NCI-H748 treated with DMSO at 0.1 percent for 48 hours (cell line): ENCODE measurements around the gene TTLL8.
"Not testable (repeated sequence)": the region's sequence is repeated elsewhere in the genome, so short reads cannot be mapped to it uniquely, and the experiment has no call there.

ENCODE experiments used
- DNase-seq: peaks from one replicate; lab custom pipeline; 2025; lab: John Stamatoyannopoulos, UW

Gene TTLL8

DNA sequence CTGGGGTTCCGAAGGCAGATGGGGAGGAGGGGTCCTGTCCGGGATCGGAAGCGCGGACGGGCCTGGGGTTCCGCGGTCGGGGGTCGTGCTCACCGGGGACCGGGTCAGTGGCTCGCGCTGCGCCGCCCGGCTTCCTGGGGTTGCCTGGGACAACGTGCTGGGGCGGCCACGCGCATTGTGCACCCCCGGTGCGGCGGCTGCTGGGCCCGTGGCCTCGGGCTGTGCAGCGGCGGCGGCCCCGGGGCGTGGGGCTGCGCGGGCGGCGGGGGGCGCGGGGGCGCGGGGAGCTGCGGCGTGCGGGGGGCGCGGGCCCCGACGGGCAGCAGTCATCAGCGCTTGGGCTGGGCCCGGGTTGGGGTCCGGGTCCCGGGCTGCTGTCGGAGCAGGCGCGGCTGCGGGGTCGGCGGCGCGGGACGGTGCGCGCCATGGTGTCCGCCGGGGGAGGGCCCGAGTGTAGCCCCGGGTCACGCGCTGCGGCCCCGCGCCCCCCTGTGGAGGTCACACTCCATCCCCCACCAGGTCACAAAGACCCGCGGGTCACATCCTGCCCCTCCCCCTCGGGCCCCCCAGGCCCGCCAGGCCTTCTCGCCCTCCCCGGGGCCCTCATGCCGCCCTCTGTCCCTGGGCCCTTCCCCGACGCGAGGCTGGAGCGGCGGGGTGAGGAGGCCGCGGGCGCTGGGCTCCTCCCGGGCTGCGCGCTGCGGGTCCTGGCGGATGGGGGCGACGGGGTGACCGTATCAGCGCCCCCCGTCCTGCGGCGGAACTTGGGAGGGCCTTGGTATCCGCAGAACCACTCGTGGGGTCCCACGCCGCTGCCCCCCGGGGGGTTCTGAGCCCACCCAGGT is at the start of gene TTLL8:
TSS of gene TTLL8 (minus strand) at position 238 of the 845 bp plus-strand sequence.
- no peak for DNase-seq

DNA sequence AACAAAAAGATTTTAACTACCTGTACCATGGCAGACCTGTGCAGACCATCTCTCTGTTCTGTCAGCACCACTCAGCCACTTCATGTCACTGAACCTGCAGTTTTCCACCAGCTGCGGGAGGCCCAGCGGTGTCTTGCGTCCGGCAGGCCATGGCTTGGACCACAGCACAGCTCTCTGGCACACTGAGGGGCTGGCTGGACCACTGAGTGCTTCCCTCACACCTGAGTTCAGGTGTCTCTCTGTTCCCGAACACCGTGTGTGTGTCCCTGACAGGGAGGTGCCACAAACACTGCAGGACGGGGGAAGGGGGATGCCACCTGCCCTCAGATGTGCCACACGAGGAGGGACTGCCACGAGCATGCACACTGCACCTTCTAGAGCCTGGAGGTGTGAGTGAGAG is 49.4 kb upstream of the TTLL8 start:
- DNase-seq = no peak

DNA sequence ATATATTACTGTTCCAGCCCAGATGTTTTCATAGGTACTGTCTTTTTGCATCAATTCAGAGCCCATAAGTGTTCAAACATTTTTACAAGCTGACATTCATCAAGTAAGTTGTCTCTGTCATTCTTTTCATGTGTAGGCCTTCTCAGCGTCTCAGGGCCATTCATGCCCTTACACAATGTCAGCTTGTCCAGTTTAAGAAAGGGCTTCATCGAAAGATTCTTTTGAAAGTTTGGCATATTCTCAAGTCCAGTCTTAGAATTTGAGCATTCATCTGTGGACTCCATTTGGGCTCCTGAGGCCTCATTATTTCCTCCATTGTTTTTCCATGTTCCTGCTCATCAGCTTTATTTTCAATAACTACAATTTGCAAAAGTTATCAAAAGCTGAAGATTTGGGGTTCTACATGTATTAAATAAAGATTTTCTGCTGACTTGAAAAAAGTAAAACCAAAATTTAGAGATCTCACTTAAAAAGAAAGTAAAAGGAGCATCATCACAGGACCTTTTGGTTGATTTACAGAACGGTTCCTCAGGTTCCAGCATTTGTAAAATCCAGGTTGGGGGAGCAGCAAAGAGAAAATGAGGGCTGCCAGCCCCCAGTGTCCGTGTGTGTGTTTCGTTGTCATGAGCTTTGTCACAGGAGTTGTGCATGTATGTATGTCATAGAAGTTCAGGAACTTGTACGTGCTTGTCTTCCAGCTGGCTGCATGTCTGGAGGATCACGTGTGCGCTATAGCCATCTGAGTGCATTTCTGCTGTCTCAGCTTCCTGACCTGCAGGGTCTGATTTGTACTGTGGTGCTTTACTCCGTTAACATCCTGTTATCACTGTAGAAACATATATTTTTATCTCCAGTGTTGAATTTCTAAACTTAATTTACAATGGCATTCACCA is 47.4 kb upstream of the TTLL8 start:
- DNase-seq = no peak

DNA sequence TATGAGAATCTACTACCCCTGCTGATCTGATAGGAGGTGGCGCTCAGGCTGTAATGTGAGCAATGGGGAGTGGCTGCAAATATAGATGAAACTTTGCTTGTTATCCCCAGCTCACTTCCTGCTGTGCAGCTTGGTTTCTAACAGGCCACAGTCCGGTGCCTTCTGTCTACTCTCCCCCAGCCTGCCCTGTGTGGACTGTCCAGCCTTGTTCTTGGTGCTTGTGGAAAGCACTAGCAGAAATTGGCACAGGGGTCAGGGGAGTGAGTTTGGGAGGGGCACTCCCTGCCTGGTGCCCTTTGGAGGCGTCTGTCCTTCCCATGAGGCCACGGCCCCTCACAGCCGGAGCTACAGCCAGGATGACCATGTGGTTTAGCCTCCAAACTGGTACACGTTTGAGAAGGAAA is 46.0 kb upstream of the TTLL8 start:
- peak; percentile 11 for DNase-seq

DNA sequence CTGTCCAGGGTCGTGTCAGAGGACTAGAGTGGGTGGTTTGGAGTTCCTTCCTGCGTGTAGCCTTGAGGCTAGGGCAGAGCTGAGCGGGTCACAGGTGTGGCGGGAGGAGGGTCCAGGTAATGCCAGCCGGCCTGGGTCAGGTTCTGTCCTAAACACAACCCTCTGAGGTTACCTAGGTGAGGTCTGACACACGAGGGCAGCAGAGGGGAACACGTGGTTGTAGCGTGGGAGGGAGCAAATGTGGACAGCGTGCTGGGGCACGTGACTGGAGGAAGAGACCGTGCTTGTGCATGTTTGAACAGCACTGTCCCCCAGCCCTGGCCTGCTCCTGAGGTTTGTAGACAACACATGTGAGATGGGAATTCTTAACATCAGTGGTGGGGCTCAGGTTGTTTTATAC is 44.8 kb upstream of the TTLL8 start:
- DNase-seq = no peak

DNA sequence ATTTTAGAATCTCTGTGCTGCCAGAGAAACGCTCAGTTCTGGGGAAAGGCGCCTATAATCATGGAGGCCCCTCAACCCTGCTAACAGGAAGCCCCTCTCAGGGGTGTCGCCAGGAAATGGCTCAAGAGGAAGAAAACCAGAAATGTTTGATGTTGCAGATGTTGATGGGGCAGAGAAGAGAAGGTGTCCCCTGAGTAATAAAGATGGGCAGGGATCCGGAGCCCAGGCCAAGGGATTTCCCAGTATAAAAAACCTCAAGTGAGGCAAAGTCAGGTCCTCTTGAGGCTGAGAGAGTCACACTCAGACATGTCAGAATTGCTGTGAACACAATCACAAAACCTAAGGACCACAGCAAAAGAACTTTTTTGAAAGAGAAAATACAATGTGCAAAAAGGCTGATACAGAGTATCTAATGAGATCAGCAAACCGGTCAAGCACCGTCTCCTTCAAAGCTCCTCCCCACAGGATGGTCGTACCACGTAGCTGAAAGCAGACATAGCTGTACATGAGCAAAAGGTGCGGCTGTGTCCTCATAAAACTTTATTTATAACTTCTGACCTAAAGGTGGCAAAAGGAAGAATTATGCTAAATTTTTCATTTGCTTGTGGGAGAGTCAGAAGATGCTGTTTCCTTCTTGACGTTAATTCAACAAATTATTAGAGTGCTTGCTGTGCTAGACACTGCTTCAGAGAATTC is 43.9 kb upstream of the TTLL8 start:
- no peak for DNase-seq

DNA sequence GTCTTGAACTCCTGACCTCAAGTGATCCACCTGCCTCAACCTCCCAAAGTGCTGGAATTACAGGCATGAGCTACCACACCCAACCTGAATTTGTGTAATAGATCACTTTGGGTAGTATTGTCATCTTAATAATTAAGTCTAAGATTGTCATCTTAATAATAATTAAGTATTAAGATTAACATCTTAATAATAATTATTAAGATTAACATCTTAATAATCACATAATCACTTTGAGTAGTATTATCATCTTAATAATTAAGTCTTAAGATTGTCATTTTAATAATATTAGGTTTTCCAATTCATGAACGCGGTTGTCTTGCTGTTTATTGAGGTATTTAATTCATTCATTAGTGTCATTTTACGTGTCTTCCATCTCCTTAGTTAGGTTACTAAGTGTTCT is 40.0 kb upstream of the TTLL8 start:
- DNase-seq = no peak

DNA sequence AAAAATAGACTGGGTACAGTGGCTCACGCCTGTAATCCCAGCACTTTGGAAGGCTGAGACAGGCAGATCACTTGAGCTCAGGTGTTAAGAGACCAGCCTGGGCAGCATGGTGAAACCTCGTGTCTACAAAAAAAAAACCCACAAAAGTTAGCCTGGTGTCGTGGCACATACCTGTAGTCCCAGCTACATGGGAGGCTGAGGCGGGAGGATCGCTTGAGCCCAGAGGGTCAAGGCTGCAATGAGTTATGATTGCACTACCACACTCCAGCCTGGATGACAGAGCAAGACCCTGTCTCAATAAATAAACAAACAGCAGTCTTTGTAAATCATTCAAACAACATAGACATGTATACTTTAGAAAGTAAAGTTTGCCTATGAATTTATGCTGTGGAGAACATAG is 34.2 kb upstream of the TTLL8 start:
- DNase-seq = no peak

DNA sequence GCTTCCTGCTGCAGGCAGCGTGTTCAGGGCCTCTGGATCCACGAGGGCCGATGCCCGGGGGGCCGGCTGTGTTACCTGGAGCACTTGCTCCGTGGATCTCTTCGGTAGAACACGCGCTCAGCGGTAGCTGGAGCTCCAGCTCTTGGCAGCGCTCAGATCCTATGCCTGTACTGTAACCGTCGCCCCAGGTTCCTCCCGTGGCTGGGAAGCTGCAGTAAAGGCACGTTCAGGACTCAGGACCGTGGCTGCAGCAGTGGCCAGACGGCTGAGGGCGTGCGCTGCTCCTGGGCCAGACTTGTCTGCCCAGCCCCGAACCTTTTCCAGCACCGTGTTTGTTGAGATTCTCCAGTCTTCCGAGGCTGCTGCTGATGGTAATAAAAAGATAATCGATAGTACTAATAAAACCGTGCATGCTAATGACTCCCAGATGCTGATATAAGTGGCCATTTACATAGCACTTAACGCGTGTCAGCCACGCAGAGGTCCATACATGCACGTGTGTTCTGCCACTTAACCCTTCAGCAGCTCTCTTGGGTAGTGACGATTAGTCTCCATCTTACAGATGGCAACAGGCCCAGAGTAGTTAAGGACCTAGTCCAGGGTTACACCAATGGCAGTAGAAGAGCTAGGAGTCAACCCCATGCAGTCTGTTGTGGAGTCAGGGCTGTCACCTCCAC is 33.1 kb upstream of the TTLL8 start:
- no peak for DNase-seq

DNA sequence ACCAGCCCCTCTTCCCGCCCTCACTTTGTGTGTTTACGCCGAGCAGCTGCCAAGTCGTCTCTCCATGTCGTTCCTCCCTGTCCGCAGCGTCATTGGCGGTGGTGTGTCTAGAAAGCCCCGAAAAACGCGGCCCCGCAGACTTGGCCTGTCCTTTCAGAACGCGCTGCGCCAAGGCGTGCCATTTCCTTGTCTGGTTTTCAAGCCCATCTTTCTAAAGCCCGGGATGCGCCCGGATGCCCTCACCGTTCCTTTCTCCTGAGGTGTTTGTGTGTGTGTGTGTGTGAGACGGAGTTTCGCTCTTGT is 32.3 kb upstream of the TTLL8 start:
- no peak for DNase-seq

DNA sequence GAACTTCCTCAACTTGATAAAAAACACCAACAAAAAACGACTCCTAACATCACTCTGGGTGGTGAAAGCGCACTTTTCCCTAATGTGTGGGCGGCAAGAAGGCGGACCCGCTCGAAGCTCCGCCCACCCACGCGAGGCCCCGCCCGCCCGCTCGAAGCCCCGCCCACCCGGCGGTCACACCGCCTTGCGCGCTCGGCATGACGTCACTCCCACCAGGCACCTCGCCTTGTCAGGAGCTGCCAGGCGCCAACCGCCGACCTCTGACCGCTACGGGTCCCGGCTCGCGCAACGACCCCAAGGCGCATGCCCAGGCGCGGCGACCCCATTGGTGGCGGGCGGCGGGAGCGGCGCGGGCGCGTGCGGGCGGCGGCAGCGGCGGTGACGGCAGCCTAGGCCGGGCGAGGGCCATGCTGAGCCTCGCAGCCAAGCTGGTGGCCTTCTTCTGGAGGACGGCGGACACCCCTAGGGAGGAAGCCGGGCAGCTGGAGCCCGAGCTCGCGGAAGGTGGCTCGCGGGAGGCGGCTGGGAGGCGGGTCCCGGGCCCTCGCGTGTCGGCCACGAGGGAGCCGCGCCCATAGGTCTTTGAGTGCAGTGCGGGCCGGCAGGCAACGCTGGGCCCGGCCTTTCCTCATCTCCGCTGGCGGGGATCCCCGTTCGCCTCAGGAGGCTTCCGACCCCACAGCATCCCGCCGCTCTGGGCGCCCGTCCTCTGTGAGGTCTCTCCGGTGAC is 31.7 kb upstream of the TTLL8 start, which contains the start of gene MOV10L1:
TSS of gene MOV10L1 (plus strand) at position 325 of the 730 bp plus-strand sequence. CDS start at position 408, 83 bp downstream.
- no peak for DNase-seq

DNA sequence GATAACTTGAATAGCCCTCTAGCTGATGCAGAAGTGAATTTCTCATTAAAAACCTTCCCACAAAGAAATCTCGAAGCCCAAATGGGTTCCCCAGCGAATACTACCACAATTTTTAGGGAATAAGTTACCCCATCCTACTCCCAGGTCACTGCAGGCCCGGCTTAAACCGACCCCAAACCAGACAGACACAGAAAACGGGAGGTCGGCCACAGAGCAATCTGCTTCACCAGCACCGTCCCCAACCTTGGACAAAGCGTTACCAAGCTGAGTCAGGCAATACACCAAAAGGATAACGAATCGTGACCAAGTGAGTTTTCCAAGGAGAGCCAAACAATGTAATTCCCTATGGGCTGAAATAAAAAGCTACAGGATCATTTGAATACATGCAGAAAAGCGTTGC is 31.1 kb upstream of the TTLL8 start:
- no peak for DNase-seq

DNA sequence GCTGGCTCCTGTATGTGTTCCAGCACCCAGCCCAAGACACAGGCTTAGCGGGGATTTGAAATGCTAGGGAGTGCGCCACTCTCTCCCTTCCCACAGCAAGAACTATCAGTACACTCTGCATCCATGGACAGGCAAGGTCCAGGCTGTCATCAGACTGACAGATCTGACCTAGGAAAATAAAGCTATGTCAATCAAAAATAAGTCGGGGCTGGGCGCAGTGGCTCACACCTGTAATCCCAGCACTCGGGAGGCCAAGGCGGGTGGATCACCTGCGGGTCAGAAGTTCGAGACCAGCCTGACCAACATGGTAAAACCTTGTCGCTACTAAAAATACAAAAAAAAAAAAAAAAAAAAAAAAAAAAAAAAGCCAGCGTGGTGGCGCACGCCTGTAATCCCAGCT is 30.0 kb upstream of the TTLL8 start:
- no peak for DNase-seq

DNA sequence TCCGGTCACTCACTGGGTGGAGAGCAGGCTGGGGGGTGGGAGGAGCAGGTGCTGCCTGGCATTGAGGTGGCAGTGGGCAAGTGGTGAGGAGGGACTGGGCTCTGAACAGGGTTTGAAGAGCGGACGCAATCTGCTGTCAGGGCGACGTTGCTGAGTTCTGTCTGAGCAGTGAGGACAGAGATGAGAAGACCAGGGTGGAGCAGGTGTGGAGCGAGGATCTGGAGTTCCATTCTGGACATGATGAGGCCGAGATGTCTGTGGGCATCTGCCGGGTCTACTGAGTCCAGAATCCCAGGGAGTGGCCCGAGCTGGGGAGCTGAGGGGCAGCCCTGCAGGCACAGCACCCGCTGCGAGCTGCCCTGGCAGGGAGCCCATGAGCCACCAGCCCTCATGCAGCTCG is 29.5 kb upstream of the TTLL8 start:
- DNase-seq = no peak

DNA sequence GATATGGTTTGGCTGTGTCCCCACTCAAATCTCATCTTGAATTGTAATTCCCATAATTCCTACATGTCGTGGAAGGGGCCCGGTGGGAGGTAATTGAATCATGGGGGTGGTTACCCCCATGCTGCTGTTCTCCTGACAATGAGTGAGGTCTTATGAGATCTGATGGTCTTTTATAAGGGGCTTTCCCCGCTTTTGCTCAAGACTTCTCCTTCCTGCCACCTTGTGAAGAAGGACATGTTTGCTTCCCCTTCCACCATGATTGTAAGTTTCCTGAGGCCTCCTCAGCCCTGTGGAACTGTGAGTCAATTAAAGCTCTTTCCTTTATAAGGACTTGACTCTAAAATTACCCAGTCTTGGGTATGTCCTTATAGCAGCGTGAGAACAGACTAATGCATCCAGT is 28.9 kb upstream of the TTLL8 start:
- not testable (repeated sequence) for DNase-seq

DNA sequence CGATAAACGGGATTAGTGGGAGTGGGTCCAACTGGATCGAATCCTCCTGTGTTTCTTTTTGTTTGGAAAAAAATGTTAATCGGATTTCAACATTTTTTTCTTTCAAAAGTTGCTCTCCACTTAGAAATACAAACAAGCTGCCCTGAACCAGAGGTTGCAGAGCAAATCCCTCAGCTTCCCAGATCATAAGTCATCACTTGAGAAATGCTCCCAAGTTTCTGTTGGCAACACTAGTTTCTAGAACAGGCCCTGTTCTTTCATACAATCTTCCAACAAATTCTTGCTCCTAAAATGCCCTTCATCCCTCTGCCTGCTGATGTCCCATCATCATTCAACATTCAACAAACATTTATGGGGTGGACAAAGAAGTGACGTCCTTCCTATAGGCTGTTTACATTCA is 28.4 kb upstream of the TTLL8 start:
- no peak for DNase-seq

DNA sequence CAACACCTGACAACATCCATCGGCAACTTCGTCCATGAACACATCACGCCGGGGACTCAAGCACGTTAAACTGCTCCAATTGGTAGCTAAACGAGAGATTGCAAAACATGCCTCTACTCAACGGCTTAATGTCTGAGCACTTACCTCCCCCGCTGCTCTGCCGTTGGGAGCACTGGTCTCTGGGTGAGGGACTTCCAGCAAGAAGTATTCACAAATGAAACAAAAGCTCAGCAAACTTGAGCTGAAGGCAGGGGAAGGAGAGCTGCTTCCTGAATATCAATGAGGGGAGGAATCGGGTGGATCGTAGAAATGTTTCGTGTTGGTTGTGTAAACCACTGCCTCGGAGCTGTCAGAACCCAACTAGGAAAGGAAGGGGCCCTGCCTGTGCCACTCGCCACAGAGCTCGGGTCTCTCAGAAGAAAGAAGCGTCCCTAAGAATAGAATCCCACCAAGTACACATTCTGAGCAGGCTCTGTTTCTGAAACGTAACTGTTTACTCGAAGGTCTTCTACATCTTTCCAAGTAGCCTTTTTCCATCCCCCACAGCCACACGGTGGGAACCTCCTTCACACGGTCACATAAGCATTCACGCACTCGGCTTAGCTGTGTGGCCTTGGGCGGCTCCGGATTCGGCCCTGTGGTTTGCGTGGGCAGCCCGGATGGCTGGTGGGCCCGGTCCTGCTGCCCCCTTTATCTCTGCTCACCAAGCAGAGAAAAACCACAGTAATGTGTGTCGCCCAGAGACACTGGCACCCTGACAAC is 27.3 kb upstream of the TTLL8 start, which contains the start of gene MLC1:
TSS of gene MLC1 (minus strand) at position 216 of the 762 bp plus-strand sequence. CDS start 524 bp downstream, outside the sequence.
- no peak for DNase-seq

DNA sequence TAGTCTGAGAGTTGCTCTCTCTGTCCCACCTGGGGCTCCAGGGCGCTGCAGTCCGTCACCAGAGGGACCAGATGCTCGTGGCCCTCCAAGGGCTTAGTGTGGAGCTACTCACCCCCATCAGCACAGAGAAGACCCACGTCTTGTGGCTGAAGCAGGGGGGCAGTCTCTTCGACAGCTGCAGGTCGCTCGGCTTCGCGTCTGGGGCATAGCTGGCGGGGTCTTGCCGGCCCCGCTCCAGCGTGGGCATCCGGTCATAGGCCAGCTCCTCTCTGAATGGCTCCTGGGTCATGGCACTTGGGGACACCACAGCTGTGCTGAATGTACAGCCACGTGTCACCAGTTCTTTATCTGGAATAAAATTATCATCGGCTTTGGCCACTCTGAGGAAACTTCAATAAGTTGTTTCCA is 26.5 kb upstream of the TTLL8 start:
- DNase-seq = no peak

DNA sequence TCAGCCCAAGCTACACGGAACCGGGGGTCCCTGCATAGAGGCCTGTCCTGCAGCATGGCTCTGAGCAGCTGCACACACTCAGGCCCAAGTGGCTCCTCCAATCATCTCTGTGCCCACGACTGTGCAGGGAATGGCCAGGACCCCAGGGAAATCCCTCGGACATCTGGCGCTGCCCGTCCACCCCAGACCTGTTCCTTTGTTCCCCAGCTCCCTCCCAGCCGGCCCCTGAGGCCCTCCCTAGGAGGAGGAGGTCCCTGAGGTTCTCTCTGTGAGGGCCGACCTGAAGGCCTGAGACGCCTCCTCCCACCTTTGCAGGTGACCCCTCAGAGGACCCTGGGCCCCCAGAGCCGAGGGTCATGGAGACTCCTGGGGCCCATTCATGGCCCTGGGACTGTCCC is 26.0 kb upstream of the TTLL8 start:
- no peak for DNase-seq

DNA sequence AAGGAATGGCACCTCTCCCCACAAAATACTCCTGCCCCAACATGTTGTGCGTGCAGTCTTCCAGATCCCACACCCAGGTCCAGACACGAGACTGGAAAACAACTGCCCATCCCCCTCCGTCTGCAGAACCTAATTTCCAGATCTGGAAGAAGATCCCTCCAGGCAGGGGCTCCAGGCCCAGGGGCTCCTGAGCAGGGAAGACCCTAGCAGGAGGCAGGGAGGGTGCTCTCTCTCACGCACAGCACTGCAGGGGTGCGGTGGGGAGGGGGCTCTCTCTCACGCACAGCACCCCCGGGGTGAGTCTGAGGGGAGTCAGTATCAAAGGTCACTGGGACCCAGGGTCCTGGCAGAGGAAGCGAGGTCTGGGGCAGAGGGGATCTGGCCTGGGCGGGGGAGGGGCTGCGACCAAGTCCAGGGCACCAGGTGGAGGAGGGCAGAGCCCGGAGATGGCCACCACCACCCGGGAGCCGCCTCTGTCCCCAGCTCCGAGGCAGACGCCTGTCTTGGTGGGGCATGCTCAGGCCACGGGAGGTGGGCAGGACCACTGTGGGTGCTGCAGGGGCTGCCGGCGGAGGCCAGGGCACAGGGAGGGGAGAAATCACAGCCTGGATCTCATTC is 25.5 kb upstream of the TTLL8 start:
- DNase-seq = no peak
